GM11168 (cell line): ENCODE data around the gene GLP1R.
"Not testable (repeated sequence)": the region's sequence is repeated elsewhere in the genome, so short reads cannot be mapped to it uniquely, and the experiment has no call there.

Source experiments
- in situ Hi-C: fragments of 300-500 bp; cut with MboI; formaldehyde crosslinking; loops from one replicate; pipeline ENCODE4 v1.12.0; 2022; ENCODE audit warnings: low sequenced_read_pairs; ENCODE audit not compliant: unreplicated experiment

The GLP1R gene

DNA sequence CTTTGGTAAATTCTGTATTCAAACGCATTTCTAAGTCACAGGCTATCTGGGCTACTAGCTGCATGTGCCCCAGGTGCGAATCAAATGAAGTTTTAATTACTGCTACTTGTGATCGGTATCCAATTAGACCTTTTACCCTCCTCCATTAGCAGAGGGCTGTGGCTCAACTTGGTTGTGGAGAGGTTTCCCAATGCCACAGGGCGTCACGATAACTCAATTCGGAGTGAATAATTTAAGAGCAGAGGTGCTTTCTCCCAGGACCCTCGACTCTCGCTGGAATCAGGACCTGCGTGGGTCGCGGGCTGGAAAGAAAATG, 65.8 kb downstream of the GLP1R start:
- in situ Hi-C loops: no loop called here

GRCh38 chr6:39114704-39115599, 66.4 kb downstream of the GLP1R start, which contains the start of gene SAYSD1:
Gene SAYSD1 (minus strand): TSS chr6:39115186. CDS start chr6:39115089, 97 bp downstream.
- in situ Hi-C loops: no loop called here

- in situ Hi-C loops: no loop called here
These were observed 70.3 kb downstream of the GLP1R start for GRCh38 chr6:39118921-39119320.

DNA sequence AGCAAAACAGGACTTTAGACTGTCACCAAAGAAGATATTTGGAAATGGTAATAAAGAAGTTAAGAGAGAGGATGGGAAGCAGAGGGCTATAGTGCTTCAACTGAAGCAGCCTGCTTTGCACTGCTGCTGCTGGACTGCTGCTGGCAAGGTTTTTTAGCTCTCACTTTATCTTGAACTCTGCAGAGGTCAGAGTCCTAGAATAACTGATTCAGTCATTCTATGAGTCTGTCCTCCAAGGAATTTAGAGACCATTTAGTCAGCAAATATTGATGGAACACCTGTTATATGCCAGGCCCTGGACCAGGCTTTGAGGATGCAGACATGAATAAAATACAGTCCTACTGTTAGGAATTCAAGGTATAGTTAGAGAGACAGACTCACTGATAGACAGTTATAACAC, 75.5 kb downstream of the GLP1R start:
- in situ Hi-C loops: no loop called here

GRCh38 chr6:39128106-39128505, 79.5 kb downstream of the GLP1R start:
- in situ Hi-C loops: no loop called here

DNA sequence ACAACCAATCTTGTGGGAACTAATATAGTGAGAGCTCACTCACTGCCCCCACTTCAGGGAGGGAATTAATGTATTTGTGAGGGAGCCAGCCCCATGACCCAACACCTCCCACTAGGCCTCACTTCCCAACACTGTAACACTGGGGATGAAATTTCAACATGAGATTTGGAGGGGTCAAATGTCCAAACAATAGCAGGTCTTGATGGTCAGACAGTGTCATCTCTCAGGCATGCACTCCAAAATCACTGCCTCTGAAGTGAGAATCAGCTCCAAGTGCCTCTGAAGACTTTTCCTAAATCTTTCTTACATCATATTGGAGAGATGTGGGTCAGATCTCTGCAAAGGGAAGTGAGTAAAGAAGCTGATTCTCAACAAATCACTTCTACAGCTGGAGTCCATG, 80.3 kb downstream of the GLP1R start:
- in situ Hi-C loops: no loop called here

- in situ Hi-C loops: no loop called here
These were observed 82.1 kb downstream of the GLP1R start for GRCh38 chr6:39130691-39131090.

DNA sequence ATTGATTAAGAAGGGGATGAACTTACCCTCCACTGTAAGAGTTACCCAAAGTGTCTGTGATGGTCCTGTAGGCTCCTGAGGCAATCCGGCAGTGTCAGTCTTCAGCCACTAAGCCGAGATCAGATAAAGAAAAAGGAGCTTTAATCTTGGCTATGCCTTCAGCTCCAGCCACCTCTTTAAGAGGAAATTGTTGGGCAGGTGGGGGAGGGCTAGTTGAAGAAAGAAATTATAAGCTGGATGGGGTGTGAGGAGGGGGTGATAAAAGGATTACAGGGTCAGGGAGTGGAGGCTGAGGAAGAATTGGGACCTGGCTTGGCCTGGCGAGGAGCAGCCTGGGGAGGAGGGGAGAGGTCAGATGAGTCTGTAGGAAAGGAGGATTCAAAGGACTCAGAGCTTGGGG, 86.2 kb downstream of the GLP1R start:
- in situ Hi-C loops: not testable (repeated sequence)

GRCh38 chr6:39136207-39136606, 87.6 kb downstream of the GLP1R start:
- in situ Hi-C loops: not testable (repeated sequence)

- in situ Hi-C loops: no loop called here
These were observed 88.7 kb downstream of the GLP1R start for GRCh38 chr6:39137245-39137644.
